HepG2 (cell line): ENCODE measurements around the gene SPATA13. TPM values are rescaled to one million over a fixed set of nuclear protein-coding genes. Genes with fewer than 3 reads are reported as not detected.

Source experiments
- GFI1 ChIP-seq: sonication (generic); formaldehyde crosslinking; IDR thresholded peaks from 2 replicates; pipeline ENCODE4 v1.5.0; 2020; ENCODE audit warnings: missing genetic modification reagents, mild to moderate bottlenecking, borderline replicate concordance
- HNRNPL ChIP-seq: fragments of 200-400 bp; formaldehyde crosslinking; IDR thresholded peaks from 2 replicates; pipeline ENCODE4 v1.6.1; 2017; ENCODE audit warnings: mild to moderate bottlenecking, low read depth, low read length
- SNRNP70 ChIP-seq: fragments of 200-400 bp; formaldehyde crosslinking; IDR thresholded peaks from 2 replicates; pipeline ENCODE4 v1.6.1; 2017; ENCODE audit warnings: mild to moderate bottlenecking, low read depth, low read length, moderate library complexity
- SOX13 ChIP-seq, 3 experiments: fragments of 450-650 bp in 1 of 3; sonication (generic) in 1 of 3; formaldehyde crosslinking in 1 of 3; IDR thresholded peaks in 2 of 3; conservative IDR thresholded peaks in 1 of 3; 2 replicates each; pipeline versions ENCODE4 v1.5.0 to v1.6.1; 2016 to 2020; ENCODE audit warnings: antibody characterized with exemption in 1 of 3, mild to moderate bottlenecking in 1 of 3, missing compliant biosample characterization in 1 of 3, missing genetic modification reagents in 1 of 3, moderate library complexity in 1 of 3
- ZNF496 ChIP-seq: sonication (generic); formaldehyde crosslinking; IDR thresholded peaks from 2 replicates; pipeline ENCODE4 v1.8.1; 2023; ENCODE audit warnings: mild to moderate bottlenecking, moderate library complexity, missing genetic modification reagents; ENCODE audit not compliant: insufficient replicate concordance
- polyA plus RNA-seq, 8 experiments: library from polyadenylated mRNA; depleted of rRNA in 3 of 8; stranded (reverse) in 7 of 8; unstranded in 1 of 8; fragments of >200 nt; fragmentation: Illumina TruSeq in 4 of 8; extraction: Trizol in 4 of 8; gene quantifications; 2 replicates each; pipeline versions ENCODE4 v1.2.1 to v1.2.3, GENCODE V29; 2011 to 2016; ENCODE audit warnings: low read depth in 4 of 8, missing spikeins in 1 of 8, mixed read lengths in 1 of 8; ENCODE audit not compliant: insufficient read depth in 1 of 8
- total RNA-seq, 5 experiments: library from RNA; depleted of rRNA; stranded (reverse); fragments of >200 nt; fragmentation: Illumina TruSeq; extraction: Trizol; gene quantifications; 2 replicates each; pipeline ENCODE4 v1.2.3, GENCODE V29; 2016; ENCODE audit warnings: low read depth in 1 of 5
- TF ChIP-seq, protein P1 (sequence below): sonication (generic); formaldehyde crosslinking; IDR thresholded peaks from 2 replicates; pipeline ENCODE4; 2020; ENCODE audit warnings: missing genetic modification reagents, mild to moderate bottlenecking, borderline replicate concordance
- TF ChIP-seq, protein P2 (sequence below), 2 experiments: fragments of 450-650 bp in 1 of 2; sonication (generic) in 1 of 2; formaldehyde crosslinking in 1 of 2; IDR thresholded peaks; 2 replicates each; pipeline versions ENCODE4 v1.6.1 to v1.8.0; 2016 to 2022; ENCODE audit warnings: antibody characterized with exemption in 1 of 2, mild to moderate bottlenecking in 1 of 2, missing genetic modification reagents in 1 of 2
- TF ChIP-seq, protein P3 (sequence below): sonication (generic); formaldehyde crosslinking; IDR thresholded peaks from 2 replicates; pipeline ENCODE4 v1.4.0; 2020; ENCODE audit warnings: mild to moderate bottlenecking, missing genetic modification reagents

The SPATA13 gene
- total and polyA plus RNA-seq, 2 of the 13 experiments (the other 11 are each of a cell fraction or from before 2014, with no cell fraction given): 11.3 to 14.2 TPM

DNA sequence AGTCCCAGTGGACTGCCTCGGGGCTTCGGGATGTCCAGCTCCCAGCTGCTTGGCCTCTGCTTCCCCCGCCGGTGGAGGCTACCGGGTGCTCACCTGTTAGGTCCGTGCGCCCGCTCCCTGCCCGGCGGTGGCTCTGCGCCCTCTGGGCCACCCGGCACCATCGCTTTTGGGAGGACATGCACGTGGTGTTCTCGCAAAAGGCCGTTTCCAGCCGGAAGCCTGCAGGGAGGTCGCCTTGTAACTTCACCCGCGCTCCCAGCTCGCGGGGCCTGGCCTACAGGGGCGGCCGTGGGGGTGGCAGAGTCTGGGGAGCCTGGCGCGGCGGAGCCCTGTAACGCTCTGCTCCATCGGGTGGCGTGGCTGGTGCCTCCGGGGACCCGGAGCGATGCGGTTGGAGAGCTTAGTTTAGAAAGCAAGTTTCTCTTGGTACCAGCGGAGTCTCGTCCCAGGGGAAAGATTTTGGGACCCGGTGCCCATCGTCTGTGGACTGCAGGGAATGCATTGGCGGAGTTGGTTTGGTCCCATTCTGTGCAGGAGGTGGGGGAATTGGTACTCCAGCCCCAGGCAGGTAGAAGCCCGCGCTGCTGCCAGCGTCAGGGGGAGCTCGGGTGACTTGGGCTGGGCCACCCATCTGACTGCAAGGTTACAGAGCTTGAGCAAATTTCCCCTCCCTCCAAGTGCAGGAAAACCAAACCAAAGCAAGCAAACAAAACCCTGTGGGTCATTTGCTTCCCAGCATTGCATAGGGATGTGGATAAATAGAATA is 673 bp downstream of the SPATA13 start (continued):
- TF ChIP-seq, protein P1, sequence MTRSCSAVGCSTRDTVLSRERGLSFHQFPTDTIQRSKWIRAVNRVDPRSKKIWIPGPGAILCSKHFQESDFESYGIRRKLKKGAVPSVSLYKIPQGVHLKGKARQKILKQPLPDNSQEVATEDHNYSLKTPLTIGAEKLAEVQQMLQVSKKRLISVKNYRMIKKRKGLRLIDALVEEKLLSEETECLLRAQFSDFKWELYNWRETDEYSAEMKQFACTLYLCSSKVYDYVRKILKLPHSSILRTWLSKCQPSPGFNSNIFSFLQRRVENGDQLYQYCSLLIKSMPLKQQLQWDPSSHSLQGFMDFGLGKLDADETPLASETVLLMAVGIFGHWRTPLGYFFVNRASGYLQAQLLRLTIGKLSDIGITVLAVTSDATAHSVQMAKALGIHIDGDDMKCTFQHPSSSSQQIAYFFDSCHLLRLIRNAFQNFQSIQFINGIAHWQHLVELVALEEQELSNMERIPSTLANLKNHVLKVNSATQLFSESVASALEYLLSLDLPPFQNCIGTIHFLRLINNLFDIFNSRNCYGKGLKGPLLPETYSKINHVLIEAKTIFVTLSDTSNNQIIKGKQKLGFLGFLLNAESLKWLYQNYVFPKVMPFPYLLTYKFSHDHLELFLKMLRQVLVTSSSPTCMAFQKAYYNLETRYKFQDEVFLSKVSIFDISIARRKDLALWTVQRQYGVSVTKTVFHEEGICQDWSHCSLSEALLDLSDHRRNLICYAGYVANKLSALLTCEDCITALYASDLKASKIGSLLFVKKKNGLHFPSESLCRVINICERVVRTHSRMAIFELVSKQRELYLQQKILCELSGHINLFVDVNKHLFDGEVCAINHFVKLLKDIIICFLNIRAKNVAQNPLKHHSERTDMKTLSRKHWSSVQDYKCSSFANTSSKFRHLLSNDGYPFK (CRISPR knock-in tag): 0 out of 2 replicates have a peak, but pooled peaks have one; percentile 37
- TF ChIP-seq GFI1 (no peak), ZNF496 (CRISPR knock-in tag) (no peak), HNRNPL (peak; percentile 60), SNRNP70 (no peak), SOX13 (IDR thresholded peaks at IDR 0.05) (no peak), SOX13 (CRISPR knock-in tag; conservative IDR thresholded peaks at IDR 0.05 in 1 of 2, IDR thresholded peaks at IDR 0.05 in 1 of 2) (no peak)
- TF ChIP-seq, protein P2, sequence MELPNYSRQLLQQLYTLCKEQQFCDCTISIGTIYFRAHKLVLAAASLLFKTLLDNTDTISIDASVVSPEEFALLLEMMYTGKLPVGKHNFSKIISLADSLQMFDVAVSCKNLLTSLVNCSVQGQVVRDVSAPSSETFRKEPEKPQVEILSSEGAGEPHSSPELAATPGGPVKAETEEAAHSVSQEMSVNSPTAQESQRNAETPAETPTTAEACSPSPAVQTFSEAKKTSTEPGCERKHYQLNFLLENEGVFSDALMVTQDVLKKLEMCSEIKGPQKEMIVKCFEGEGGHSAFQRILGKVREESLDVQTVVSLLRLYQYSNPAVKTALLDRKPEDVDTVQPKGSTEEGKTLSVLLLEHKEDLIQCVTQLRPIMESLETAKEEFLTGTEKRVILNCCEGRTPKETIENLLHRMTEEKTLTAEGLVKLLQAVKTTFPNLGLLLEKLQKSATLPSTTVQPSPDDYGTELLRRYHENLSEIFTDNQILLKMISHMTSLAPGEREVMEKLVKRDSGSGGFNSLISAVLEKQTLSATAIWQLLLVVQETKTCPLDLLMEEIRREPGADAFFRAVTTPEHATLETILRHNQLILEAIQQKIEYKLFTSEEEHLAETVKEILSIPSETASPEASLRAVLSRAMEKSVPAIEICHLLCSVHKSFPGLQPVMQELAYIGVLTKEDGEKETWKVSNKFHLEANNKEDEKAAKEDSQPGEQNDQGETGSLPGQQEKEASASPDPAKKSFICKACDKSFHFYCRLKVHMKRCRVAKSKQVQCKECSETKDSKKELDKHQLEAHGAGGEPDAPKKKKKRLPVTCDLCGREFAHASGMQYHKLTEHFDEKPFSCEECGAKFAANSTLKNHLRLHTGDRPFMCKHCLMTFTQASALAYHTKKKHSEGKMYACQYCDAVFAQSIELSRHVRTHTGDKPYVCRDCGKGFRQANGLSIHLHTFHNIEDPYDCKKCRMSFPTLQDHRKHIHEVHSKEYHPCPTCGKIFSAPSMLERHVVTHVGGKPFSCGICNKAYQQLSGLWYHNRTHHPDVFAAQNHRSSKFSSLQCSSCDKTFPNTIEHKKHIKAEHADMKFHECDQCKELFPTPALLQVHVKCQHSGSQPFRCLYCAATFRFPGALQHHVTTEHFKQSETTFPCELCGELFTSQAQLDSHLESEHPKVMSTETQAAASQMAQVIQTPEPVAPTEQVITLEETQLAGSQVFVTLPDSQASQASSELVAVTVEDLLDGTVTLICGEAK (IDR thresholded peaks at IDR 0.05): no peak
- TF ChIP-seq, protein P2 (CRISPR knock-in tag; IDR thresholded peaks at IDR 0.05): no peak
- TF ChIP-seq, protein P3, sequence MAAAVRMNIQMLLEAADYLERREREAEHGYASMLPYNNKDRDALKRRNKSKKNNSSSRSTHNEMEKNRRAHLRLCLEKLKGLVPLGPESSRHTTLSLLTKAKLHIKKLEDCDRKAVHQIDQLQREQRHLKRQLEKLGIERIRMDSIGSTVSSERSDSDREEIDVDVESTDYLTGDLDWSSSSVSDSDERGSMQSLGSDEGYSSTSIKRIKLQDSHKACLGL: peak; percentile 82; the same call in 1 of the 2 replicates
